Middle frontal gyrus (tissue), 1 donor: Measurements from ENCODE around the gene FAM50A.
"Not testable (repeated sequence)": the region's sequence is repeated elsewhere in the genome, so short reads cannot be mapped to it uniquely, and the experiment has no call there.

ENCODE experiments used
- DNase-seq: peaks from one replicate; pipeline ENCODE4 v3.0.0-alpha.2; 2015; ENCODE audit warnings: low spot score; ENCODE audit errors: extremely low spot score

Gene FAM50A

GRCh38 chrX:154483325-154483724, 39.4 kb downstream of the FAM50A start:
- DNase-seq, result no peak

GRCh38 chrX:154484255-154485149, 40.6 kb downstream of the FAM50A start:
- DNase-seq, result no peak

GRCh38 chrX:154485150-154486051, 41.5 kb downstream of the FAM50A start:
- no peak for DNase-seq

GRCh38 chrX:154486052-154486395, 42.1 kb downstream of the FAM50A start:
- DNase-seq, result no peak

- DNase-seq, result no peak
Measured at GRCh38 chrX:154486396-154487207, 42.7 kb downstream of the FAM50A start, which contains the start of gene UBL4A. Gene UBL4A, minus strand, starts transcription at chrX:154486615. Its CDS starts 31 bp downstream, at chrX:154486584.

- no peak for DNase-seq
Measured at GRCh38 chrX:154487518-154488290, 43.8 kb downstream of the FAM50A start.

GRCh38 chrX:154488336-154489075, 44.6 kb downstream of the FAM50A start:
- no peak for DNase-seq

- no peak for DNase-seq
Measured at GRCh38 chrX:154489182-154489581, 45.2 kb downstream of the FAM50A start.

GRCh38 chrX:154490021-154490413, 46.1 kb downstream of the FAM50A start:
- DNase-seq, result no peak

GRCh38 chrX:154490414-154491083, 46.6 kb downstream of the FAM50A start, which contains the start of gene SLC10A3:
Gene SLC10A3, minus strand, starts transcription at chrX:154490629. Its CDS starts 1,689 bp downstream, at chrX:154488940.
- DNase-seq, result peak; percentile 89

- no peak for DNase-seq
Measured at GRCh38 chrX:154494715-154495114, 50.8 kb downstream of the FAM50A start.

GRCh38 chrX:154495472-154495922, 51.6 kb downstream of the FAM50A start:
- DNase-seq, result no peak

- DNase-seq, result not testable (repeated sequence)
Measured at GRCh38 chrX:154496591-154497137, 52.7 kb downstream of the FAM50A start.
